ENCODE results near the gene TRAPPC3L.

DNA sequence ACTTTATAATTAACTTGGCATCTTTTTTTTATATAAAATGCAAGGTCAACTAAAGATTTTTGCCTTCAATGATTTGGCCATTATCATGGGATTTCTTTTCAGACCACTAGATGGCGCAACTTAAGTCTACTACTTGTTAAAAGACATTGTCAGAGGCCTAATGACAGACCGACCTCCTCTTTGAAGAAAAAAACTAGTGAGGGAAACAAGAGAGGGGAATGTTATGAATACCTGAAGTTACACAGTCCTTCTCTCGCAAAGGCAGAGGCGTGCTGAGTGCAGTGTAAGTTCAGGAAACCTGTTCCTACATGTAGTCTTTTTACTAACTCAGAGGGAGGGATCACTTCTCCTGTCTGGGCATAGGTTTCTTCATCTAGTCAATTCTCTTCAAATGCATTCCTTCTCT lies 9.3 kb downstream of the TRAPPC3L start:
- TF ChIP-seq POLR2AphosphoS5 (IDR thresholded peaks at IDR 0.05; ENCODE audit: control insufficient read depth, insufficient read depth, low read depth, low read length) (no peak), HNRNPUL1 (IDR thresholded peaks at IDR 0.05; ENCODE audit: low read length) (no peak), ZNF780A (CRISPR knock-in tag; IDR thresholded peaks at IDR 0.05) (no peak), RCOR1 (IDR thresholded peaks at IDR 0.05; ENCODE audit: borderline replicate concordance in 1 of 2, low read depth in 2 of 2, low read length in 2 of 2) (no peak), ZNF707 (CRISPR knock-in tag; conservative IDR thresholded peaks at IDR 0.05) (no peak), HMGN3 (IDR thresholded peaks at IDR 0.05; ENCODE audit: borderline replicate concordance, extremely low read depth, insufficient read length, low read depth, low read length) (no peak), EP300 (IDR thresholded peaks at IDR 0.05; ENCODE audit: low read length) (no peak), EGR1 (conservative IDR thresholded peaks at IDR 0.05) (no peak), FOSL1 (tag; conservative IDR thresholded peaks at IDR 0.05) (no peak)
- TF ChIP-seq, protein P1, sequence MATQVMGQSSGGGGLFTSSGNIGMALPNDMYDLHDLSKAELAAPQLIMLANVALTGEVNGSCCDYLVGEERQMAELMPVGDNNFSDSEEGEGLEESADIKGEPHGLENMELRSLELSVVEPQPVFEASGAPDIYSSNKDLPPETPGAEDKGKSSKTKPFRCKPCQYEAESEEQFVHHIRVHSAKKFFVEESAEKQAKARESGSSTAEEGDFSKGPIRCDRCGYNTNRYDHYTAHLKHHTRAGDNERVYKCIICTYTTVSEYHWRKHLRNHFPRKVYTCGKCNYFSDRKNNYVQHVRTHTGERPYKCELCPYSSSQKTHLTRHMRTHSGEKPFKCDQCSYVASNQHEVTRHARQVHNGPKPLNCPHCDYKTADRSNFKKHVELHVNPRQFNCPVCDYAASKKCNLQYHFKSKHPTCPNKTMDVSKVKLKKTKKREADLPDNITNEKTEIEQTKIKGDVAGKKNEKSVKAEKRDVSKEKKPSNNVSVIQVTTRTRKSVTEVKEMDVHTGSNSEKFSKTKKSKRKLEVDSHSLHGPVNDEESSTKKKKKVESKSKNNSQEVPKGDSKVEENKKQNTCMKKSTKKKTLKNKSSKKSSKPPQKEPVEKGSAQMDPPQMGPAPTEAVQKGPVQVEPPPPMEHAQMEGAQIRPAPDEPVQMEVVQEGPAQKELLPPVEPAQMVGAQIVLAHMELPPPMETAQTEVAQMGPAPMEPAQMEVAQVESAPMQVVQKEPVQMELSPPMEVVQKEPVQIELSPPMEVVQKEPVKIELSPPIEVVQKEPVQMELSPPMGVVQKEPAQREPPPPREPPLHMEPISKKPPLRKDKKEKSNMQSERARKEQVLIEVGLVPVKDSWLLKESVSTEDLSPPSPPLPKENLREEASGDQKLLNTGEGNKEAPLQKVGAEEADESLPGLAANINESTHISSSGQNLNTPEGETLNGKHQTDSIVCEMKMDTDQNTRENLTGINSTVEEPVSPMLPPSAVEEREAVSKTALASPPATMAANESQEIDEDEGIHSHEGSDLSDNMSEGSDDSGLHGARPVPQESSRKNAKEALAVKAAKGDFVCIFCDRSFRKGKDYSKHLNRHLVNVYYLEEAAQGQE (IDR thresholded peaks at IDR 0.05; ENCODE audit: borderline replicate concordance): peak; percentile 49; the same call in 1 of the 2 replicates
- TF ChIP-seq, protein P1 (CRISPR knock-in tag; IDR thresholded peaks at IDR 0.05; ENCODE audit: low read depth): no peak
- TF ChIP-seq, protein P2, sequence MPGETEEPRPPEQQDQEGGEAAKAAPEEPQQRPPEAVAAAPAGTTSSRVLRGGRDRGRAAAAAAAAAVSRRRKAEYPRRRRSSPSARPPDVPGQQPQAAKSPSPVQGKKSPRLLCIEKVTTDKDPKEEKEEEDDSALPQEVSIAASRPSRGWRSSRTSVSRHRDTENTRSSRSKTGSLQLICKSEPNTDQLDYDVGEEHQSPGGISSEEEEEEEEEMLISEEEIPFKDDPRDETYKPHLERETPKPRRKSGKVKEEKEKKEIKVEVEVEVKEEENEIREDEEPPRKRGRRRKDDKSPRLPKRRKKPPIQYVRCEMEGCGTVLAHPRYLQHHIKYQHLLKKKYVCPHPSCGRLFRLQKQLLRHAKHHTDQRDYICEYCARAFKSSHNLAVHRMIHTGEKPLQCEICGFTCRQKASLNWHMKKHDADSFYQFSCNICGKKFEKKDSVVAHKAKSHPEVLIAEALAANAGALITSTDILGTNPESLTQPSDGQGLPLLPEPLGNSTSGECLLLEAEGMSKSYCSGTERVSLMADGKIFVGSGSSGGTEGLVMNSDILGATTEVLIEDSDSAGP (CRISPR knock-in tag; IDR thresholded peaks at IDR 0.05): no peak
- TF ChIP-seq, protein P3, sequence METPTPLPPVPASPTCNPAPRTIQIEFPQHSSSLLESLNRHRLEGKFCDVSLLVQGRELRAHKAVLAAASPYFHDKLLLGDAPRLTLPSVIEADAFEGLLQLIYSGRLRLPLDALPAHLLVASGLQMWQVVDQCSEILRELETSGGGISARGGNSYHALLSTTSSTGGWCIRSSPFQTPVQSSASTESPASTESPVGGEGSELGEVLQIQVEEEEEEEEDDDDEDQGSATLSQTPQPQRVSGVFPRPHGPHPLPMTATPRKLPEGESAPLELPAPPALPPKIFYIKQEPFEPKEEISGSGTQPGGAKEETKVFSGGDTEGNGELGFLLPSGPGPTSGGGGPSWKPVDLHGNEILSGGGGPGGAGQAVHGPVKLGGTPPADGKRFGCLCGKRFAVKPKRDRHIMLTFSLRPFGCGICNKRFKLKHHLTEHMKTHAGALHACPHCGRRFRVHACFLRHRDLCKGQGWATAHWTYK (CRISPR knock-in tag; IDR thresholded peaks at IDR 0.05): no peak
- TF ChIP-seq, protein P4, sequence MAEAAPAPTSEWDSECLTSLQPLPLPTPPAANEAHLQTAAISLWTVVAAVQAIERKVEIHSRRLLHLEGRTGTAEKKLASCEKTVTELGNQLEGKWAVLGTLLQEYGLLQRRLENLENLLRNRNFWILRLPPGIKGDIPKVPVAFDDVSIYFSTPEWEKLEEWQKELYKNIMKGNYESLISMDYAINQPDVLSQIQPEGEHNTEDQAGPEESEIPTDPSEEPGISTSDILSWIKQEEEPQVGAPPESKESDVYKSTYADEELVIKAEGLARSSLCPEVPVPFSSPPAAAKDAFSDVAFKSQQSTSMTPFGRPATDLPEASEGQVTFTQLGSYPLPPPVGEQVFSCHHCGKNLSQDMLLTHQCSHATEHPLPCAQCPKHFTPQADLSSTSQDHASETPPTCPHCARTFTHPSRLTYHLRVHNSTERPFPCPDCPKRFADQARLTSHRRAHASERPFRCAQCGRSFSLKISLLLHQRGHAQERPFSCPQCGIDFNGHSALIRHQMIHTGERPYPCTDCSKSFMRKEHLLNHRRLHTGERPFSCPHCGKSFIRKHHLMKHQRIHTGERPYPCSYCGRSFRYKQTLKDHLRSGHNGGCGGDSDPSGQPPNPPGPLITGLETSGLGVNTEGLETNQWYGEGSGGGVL (CRISPR knock-in tag; IDR thresholded peaks at IDR 0.05): no peak
